Stimulated activated CD4-positive, alpha-beta T cell treated with anti-CD3 and anti-CD28 coated beads, TNF-alpha, amount 100 ng/mL, for 24 hours (primary cell): ENCODE data around the gene KCNK1.

Source experiments
- DNase-seq, 3 experiments: peaks; one replicate each; pipeline ENCODE4 v3.0.0-alpha.2; 2020; ENCODE audit warnings: low read depth in 3 of 3

KCNK1 gene

DNA sequence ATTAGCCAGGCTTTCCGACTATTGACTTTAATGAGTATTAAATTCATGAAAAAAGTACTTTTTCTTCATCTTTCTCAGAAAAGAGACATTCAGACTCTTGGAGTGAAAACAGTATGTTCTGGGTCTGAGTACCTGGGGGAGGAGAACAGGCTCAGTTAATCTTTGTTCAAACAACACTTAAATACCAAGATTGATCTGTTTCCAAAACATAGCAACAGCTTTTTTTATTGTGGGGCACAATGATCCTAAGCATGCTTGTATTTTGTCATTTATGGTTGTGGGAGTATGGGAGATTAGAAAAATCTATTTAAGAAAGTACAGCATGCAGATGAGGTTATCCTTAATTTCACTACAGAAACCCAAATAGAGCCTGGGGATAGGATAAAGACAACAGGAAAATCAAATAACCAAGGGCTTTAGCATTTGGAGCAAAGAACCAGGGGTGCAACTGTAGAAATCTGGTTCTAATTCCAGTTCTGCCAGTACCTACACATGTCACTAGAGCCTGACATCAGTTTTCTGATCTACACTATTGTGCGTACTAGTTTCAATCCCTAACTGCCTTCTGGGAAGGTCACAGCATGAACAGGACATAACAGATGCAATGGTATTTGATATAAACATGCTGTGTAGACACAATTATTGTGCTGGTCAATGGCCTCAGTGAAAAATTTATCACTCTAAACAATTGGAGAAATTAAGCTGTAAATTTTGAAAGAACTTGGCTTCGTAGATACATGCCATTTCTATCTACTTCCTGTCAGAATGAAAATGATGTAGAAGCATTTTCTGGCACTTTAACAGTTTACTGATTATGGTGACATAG, 91.2 kb downstream of the KCNK1 start:
- no peak for DNase-seq

DNA sequence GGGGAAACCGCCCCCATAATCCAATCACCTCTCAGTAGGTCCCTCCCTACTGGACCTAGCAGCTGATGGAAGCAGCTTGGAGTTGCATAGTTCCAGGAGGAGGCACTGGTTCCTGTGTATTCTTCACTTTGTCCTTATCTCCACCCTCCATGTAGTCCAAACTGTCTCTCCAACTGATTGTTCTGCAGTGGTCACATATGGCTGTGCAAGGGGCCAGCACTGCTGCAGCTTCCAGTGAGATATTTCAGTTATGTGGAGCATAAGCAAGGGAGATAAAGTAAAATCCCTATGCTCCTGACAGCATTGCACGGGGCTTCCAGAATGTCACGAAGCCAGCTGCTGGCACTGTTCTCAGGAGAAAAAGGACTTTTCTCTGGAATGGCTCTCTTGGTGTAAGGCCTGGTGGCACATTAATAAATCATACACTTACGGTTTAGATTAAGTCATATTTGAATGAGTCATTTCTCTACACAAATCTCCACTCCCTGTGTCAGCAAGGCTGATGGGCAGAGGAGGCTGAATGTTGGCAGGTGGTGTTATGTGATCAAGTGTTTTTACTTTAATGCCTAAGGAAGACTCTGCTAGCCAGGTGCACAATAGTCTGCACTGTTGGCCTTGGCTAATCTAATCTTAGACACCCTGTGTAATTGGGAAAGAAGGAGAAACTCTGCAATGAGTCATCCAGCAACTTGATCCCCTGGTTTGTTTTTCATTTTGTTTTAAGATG, 93.4 kb downstream of the KCNK1 start:
- no peak for DNase-seq

DNA sequence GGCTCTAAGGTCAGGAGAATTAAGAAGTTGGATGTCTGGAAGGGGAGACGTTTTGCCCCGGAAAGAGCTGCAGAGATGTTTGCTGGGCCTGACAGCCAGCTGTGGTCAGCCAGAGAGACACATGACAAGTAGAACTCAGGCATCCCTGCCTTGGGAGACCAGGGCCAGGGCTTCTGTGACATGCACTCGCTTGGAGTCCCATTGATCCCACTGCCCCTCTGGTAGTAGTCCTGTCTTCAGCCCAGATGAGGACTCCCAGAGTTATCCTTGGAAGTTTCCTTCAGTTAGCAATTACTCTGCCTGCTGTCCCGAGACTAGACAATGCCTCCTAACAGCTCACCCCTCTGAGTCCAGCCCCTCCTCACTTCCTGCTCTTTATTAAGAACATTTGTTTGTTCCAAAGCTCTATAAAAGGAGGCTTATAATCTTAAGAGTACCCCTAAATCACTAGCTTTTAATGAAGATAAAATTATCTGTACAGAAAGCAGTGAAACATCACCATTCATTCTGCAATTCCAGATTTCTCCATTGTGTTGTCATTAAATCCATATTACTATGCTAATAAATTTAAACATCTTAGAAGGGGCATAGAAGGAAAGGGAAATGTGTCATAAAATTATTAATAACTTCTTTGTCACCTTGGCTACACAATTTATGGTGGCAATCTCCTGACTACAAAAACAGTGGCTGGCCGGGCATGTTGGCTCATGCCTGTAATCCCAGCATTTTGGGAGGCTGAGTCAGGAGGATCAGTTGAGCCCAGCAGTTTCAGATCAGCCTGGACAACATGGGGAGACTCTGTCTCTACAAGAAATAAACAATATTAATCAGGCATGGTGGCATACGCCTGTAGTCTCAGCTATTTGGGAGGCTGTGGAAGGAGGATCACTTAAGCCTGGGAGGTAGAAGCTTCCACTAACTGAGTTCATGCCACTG, 94.2 kb downstream of the KCNK1 start:
- no peak for DNase-seq

DNA sequence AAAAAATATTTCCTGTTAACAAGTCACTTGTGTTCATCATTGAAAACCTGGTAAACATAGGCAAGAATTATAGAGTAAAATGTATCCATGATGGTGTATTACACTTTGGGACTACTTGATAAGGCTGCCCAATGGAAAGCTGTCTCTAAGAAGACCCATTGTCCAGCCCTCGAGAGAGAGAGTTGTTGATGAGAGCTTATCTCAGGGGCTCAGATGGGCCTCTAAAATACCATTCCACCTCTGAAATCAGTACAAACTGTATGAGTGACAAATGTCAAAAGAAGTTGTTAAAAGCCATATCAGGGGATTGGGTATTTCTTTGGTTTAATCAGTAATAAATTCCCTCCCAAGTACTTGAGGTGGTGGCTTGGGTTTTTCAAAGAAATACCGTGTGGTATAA, 96.1 kb downstream of the KCNK1 start:
- DNase-seq, result no peak

DNA sequence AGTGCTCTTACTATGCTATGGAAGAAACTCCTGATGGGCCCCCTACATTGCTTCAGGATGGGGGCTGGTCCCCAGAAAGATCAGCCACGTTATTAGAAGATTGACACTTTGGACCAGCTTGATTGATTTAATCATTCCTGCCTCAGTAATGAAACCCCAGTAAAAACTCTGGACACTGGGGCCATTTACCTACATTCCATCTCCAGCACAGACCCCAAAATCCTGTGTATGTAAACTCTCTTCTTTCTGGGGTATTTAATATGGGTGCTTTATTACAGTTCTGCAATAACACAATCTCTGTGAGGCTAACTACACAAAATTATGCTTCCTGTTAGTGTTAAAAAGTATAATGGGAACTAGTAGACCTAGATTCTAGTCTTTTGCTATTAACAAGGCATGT, 96.6 kb downstream of the KCNK1 start:
- DNase-seq, result no peak

DNA sequence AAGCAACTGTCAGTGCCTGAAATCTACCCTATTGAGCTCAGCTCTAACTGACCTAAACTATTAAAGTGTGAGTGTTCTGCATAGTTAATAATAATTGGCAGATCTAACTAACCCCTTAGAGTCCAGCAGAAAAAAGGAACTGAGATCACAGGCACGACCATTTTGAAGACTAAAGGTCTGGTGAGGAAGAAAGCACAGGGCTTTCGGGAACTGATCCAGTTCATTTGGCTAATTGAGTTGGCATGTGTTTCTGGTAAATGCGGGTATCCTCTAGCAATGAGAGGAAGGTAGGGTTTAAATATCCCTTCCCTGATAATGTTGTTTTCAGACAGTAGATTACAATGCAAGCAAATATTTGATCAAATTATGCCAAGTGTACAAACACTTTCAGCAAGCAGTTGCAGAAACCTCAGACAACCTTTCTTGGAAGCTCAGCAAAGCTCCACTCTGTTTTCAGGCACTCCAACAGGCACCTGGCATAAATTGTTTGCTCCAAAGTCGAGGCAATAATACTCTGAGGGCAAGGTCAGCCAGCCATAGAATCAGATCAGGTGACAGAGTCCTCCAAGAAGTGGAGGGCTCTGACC, 100.8 kb downstream of the KCNK1 start:
- no peak for DNase-seq

DNA sequence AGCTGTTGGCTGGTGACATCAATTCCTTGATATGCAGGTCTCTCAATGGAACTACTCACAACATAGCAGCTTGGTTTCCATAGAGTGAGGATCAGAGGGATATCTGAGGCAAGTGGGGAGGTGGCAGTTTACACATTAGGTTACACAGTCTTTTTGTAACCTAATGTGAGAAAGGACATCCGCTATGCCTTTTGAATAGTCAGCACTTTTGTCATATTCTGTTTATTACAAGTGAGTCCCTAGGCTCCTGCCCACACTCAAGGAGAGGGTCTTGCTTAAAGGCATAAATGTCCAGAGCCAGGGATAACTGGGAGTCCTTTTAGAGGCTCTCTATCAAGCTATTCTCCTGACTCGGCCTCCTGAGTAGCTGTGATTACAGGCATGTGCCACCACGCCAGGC, 104.2 kb downstream of the KCNK1 start:
- DNase-seq, result no peak

DNA sequence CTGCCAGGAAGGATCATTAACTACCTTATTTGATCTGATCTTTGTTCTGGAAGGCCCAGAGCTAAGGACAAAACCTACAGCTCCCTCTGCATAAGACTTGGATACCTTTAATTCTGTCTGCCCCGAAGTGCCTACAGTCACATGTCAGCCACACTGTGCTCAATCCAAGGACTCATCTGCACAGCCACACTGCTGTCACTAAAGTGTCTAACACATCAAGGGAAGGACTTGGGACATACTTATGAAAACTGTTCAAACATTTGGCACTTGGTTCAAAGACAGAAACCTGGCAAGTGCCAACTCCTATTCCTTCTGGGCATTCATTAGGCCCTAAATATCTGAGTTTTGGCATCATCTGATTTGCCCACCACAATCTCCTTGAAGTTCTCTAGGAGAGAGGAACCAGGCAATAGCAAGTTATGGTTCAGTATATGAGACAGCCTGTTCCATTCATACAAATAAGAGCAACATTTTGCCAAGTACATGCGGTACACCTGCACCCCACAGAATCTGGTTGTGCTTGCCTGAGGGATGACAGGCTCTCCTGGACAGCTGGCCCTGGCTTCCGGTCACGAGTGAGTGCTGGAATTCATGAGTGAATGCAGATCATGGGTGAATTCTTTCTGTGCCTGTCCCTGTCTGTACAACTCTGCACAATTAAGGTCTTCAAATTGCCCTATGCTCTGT, 105.9 kb downstream of the KCNK1 start:
- no peak for DNase-seq

DNA sequence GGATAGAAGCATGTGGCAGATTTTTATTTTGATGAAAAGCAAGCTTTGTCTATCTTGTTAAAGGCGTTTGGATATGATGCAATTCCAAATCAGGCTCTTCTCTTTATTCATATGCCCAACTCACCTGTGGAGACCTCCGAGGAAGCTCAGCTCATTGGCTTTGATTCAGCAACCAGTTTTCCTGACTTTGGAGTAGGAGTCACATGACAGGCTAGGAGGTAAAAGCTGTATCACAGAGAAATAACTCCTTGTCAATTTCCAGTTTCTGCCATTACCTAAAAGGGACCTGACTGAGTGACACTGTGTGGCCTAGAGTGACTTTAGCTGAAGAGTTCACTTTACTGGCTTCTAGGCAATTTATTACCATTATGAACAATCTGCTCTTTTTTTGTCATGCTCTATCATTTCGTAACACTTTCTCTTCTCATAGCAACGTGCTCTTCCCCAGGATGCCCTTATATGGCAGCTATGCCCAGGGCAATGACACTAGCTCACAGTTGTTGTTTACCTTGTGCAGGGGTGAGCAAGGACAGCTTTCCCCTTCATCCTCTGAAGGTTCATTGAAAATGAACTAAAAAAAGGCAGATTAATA, 107.2 kb downstream of the KCNK1 start:
- no peak for DNase-seq
